GM12891 (cell line): ENCODE measurements around the gene NHSL2.
"Not testable (repeated sequence)": the region's sequence is repeated elsewhere in the genome, so short reads cannot be mapped to it uniquely, and the experiment has no call there.

ENCODE experiments used
- DNase-seq: peaks from one replicate; pipeline ENCODE4 v3.0.0; 2011; ENCODE audit warnings: low spot score; ENCODE audit not compliant: insufficient read length
- FAIRE-seq: peaks from 2 replicates; lab custom pipeline; 2011; peaks lifted over from hg19 to GRCh38; lab: Jason Lieb, UNC
- PAX5 ChIP-seq: IDR thresholded peaks from 2 replicates; pipeline ENCODE4 v1.6.1; 2011; ENCODE audit warnings: low read length, moderate library complexity, mild to moderate bottlenecking; ENCODE audit not compliant: insufficient read depth, severe bottlenecking
- POLR2A ChIP-seq: IDR thresholded peaks from 2 replicates; pipeline ENCODE4 v1.6.1; 2011; ENCODE audit warnings: low read depth, low read length, control low read depth
- POLR2AphosphoS5 ChIP-seq: IDR thresholded peaks from 2 replicates; pipeline ENCODE4 v1.6.1; 2011; ENCODE audit warnings: low read depth, low read length, control low read depth
- POU2F2 ChIP-seq: IDR thresholded peaks from 2 replicates; pipeline ENCODE4 v1.6.1; 2011; ENCODE audit warnings: low read depth, mild to moderate bottlenecking, control low read depth, low read length, moderate library complexity
- SPI1 ChIP-seq: IDR thresholded peaks from 2 replicates; pipeline ENCODE4 v1.6.1; 2011; ENCODE audit warnings: low read depth, low read length, control low read depth
- TAF1 ChIP-seq: IDR thresholded peaks from 2 replicates; pipeline ENCODE4 v1.6.1; 2011; ENCODE audit warnings: low read depth, low read length, control low read depth

NHSL2 gene

DNA sequence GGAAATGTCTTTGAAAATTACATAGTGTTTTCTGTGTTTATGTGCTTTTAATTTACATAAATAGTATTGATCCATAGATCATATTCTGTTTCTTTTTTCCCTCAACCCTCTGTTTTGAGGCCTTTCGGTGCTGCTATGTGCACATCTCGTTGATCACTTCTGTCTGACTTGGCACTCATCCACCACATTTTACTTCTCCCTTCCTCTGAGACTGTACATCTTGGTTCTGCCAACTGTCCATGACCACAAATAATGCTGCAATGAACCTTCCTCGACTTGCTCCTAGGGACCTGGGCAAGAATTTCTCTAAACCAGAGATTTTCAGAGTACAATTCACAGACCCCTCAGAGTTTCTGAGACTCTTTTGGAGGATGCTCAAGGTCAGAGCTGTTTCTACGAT is 146.7 kb downstream of the NHSL2 start:
- no peak for FAIRE-seq
- no peak for DNase-seq
- TF ChIP-seq POU2F2 = no peak
- TF ChIP-seq SPI1 = no peak
- TF ChIP-seq TAF1 = no peak
- no peak for TF ChIP-seq POLR2A
- TF ChIP-seq PAX5 = no peak
- TF ChIP-seq POLR2AphosphoS5 = no peak

DNA sequence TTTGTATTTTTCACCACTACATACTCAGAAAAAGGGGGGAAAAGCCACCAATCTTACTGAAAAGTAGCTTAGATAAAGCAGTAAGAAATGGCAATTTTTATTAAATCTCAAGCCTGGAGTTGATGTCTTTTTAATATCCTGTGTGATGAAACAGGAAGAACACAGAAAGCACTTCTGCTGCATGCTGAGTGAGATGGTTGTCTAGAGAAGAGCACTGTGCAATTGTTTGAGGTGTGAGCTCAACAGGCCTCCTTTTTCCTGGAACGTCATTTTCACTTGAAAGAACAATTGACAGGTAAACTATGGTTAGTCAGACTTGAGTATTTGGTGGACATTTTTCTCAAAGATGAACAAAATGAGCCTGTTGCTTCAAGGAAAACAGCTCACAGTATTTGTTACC is 147.2 kb downstream of the NHSL2 start:
- no peak for FAIRE-seq
- TF ChIP-seq SPI1 (no peak), PAX5 (no peak), POU2F2 (no peak), POLR2AphosphoS5 (no peak), POLR2A (no peak), TAF1 (no peak)
- DNase-seq = no peak

DNA sequence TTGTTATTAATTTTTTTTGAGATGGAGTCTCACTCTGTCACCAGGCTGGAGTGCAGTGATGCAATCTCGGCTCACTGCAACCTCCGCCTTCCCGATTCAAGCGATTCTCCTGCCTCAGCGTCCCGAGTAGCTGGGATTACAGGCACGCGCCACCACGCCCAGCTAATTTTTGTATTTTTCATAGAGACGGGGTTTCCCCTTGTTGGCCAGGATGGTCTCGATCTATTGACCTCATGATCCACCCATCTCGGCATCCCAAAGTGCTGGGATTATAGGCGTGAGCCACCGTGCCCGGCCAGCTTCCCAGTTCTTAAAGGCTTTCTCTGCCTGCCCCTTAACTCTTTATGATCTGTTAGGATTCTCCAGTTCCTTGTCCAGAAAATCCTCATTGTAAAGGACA is 147.7 kb downstream of the NHSL2 start:
- not testable (repeated sequence) for DNase-seq, FAIRE-seq

DNA sequence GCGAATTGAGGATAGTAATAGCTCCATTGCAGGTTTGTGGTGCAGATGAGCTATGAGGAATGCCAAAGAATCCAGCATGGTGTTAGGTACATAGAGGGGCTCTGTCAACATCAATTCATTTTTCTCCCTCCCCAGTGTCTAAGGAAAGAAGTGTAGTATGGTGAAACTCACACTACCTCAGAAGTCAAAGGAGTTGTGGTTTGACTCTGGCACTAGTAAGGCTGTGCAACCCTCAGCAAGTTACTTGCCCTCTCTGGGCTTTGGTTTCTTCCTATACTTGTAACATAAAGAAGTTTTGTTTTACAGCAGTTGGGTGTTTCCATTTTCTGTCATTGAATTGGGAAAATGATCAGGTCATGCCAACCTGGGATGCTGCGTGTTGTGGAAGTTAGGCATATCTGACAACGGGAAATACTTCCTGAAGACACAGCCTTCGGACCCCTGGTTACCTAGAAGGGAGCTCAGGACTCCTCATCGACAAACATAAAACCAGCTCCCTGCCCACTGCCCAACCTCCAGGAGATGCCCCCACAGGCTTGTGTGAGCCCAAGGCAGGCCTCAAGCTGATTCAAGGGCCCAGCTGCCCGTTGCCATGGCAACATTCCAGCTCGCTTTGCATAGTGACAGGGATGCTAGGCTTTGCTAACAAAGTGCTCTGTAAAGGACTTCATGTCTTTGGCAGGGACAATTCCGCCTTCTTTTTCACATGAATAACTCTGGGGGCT is 149.7 kb downstream of the NHSL2 start:
- no peak for FAIRE-seq
- DNase-seq = no peak
- TF ChIP-seq SPI1 (no peak), TAF1 (no peak), POLR2A (no peak), PAX5 (no peak), POU2F2 (no peak), POLR2AphosphoS5 (no peak)

DNA sequence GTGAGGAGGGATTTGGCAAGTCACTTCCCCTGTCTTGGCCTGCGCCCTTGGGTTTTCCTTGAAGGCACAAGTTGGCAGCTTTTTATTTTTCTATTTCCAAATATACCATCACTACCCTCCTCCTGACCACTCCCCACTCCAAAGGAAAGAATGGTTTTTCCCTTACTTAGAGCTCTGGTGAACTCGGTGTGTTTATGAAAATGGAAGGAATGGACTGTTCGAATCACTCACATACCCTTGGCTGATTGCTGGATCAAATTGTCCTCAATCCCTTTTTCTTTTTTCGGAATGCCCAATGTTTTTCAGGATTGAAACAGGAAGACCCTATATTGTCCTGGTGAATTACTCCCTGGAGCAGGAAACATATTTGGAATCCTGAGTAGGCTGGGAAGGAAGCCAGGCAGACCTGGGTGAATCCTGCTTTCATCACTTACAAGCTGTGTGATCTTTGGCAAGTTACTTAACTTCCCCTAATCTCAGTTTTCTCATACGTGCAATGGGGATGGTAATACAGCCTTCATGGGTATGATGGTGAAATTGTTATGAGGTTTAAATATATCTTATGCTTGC is 150.4 kb downstream of the NHSL2 start:
- TF ChIP-seq PAX5 = no peak
- no peak for TF ChIP-seq TAF1
- no peak for TF ChIP-seq POU2F2
- TF ChIP-seq SPI1 = no peak
- TF ChIP-seq POLR2A = no peak
- no peak for TF ChIP-seq POLR2AphosphoS5
- FAIRE-seq (no peak), DNase-seq (no peak)

DNA sequence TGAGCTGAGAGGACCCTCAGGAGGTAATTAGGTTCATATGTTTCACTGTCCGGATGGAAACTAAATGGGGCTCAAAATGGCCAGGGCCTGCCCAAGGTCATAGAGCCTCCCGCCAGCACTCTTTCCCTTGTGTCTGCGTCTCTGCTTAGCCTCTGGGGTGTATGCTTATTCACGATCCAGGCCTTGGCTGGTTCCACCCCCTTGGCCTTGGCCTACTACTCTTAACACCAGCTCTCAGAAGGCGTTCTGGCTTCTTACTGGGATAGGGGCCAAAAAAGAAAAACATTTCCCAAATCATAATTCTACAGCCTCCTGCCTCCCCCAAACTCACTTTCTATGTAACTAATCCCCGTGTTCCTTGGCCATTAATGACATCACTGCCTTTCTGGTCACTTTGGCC is 152.3 kb downstream of the NHSL2 start:
- no peak for FAIRE-seq
- no peak for DNase-seq
- TF ChIP-seq POLR2A (no peak), POLR2AphosphoS5 (no peak), SPI1 (no peak), TAF1 (no peak), PAX5 (no peak), POU2F2 (no peak)

DNA sequence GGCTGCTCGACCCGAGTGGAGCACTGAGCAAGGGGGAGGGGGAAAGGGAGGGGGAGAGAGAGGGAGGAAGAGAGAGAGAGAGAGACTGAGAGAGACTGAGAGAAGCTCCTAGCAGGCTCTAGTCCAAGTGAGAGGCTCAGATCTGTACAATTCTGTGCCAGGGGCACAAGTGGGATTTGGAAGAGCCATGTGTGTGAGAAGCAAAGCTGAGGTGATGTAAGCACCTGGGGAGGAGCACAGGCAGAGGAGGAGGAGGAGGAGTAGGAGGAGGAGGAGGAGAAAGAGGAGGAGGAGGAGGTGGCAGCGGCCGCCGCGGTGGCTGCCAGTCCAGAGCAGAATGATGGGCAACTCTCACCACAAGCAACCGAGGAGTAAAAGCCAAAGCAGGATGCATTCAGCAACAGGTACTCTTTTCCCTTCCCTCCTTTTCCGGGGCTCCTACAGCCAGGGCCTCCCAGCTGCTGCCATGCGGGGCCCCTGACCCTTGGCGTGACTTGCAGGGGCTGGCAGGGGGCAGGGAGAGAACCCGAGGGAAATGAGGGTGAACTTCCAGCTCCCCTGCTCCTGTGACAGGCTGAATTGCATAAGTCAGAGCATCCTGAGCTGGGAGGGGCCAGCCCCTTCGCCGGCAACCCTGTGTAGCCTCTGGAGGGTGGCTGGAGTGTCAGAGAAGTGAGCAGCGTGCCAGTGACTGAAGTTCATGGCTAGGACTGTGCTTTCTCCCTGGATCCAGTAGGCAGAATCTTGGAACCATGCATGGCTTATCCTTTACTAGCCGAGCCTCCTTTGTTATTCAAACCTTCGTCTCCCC is 158.9 kb downstream of the NHSL2 start:
- TF ChIP-seq PAX5 (no peak), POLR2A (no peak), POU2F2 (no peak), SPI1 (no peak), TAF1 (no peak), POLR2AphosphoS5 (no peak)
- DNase-seq (no peak), FAIRE-seq (no peak)

DNA sequence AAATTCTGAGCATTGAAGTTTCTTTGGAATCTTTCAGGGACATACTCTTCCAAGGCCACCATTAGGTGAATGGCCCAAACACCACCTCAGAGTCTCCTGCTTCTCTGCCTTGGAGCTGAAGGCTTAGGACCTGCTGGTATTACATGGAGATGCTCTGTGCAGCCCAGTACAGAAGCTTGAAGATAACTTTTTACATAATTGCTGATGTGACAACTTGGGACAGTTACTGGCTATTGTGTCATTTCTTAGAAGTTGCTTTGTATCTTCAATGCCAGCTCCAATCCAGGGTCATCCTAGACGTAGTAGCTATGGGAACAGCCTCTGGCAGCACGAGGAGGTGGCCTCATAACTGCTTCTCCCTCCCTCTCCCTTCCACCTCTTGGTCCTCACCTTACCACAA is 160.6 kb downstream of the NHSL2 start:
- TF ChIP-seq PAX5 (no peak), SPI1 (no peak), POU2F2 (no peak), POLR2AphosphoS5 (no peak), TAF1 (no peak), POLR2A (no peak)
- DNase-seq = no peak
- no peak for FAIRE-seq

DNA sequence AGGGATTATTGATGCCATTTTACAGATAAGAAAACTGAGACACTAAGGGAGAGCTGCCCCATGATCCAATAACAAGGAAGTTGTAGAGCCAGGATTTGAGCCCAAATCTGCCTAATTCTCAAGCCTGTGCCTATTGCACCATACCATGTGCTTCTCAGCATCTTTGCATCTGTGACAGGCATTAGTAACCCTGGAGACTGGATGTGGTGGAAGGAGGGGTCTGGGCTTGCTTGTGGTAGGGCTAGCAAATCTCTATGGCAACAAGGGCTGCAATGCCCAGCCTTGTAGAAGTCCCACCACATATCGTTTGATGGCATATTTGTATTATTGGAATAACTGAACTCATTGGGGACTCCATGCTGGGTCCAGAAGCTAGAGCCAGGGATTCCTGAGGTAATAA is 163.0 kb downstream of the NHSL2 start:
- DNase-seq = no peak
- FAIRE-seq = no peak
- TF ChIP-seq TAF1 = no peak
- no peak for TF ChIP-seq POU2F2
- TF ChIP-seq PAX5 = no peak
- no peak for TF ChIP-seq POLR2AphosphoS5
- TF ChIP-seq SPI1 = no peak
- no peak for TF ChIP-seq POLR2A
